ENCODE measurements around the gene HTATSF1.

DNA sequence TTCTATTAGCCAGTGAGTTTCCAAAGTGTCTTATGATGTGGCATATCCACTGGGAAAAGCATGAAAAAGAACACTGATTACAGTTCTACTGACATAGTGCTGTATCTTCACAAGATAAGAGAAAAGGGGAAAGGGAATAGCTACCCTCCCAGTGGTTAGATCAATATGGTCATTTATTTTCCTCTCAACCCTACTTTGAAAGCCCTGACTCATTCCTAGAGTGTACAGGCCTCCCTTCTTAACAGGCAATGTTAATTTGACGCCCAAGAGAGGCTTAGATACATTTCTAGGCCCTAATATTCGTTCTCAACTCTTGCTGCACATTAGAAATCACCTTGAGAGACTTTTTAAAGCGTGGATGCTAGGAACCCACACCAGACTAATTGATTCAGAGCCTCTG lies 30.1 kb upstream of the HTATSF1 start:
- TF ChIP-seq OSR1 (CRISPR knock-in tag; IDR thresholded peaks at IDR 0.05) (no peak), ZNF70 (CRISPR knock-in tag; IDR thresholded peaks at IDR 0.05) (no peak), ZFP30 (CRISPR knock-in tag; IDR thresholded peaks at IDR 0.05) (no peak), SNAI2 (CRISPR knock-in tag; IDR thresholded peaks at IDR 0.05) (no peak), ZNF8 (CRISPR knock-in tag; IDR thresholded peaks at IDR 0.05) (no peak)
- TF ChIP-seq, protein P1, sequence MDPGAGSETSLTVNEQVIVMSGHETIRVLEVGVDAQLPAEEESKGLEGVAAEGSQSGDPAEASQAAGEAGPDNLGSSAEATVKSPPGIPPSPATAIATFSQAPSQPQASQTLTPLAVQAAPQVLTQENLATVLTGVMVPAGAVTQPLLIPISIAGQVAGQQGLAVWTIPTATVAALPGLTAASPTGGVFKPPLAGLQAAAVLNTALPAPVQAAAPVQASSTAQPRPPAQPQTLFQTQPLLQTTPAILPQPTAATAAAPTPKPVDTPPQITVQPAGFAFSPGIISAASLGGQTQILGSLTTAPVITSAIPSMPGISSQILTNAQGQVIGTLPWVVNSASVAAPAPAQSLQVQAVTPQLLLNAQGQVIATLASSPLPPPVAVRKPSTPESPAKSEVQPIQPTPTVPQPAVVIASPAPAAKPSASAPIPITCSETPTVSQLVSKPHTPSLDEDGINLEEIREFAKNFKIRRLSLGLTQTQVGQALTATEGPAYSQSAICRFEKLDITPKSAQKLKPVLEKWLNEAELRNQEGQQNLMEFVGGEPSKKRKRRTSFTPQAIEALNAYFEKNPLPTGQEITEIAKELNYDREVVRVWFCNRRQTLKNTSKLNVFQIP (CRISPR knock-in tag; IDR thresholded peaks at IDR 0.05; ENCODE audit: borderline replicate concordance, low read depth) = no peak
- TF ChIP-seq, protein P2, sequence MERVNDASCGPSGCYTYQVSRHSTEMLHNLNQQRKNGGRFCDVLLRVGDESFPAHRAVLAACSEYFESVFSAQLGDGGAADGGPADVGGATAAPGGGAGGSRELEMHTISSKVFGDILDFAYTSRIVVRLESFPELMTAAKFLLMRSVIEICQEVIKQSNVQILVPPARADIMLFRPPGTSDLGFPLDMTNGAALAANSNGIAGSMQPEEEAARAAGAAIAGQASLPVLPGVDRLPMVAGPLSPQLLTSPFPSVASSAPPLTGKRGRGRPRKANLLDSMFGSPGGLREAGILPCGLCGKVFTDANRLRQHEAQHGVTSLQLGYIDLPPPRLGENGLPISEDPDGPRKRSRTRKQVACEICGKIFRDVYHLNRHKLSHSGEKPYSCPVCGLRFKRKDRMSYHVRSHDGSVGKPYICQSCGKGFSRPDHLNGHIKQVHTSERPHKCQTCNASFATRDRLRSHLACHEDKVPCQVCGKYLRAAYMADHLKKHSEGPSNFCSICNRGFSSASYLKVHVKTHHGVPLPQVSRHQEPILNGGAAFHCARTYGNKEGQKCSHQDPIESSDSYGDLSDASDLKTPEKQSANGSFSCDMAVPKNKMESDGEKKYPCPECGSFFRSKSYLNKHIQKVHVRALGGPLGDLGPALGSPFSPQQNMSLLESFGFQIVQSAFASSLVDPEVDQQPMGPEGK (CRISPR knock-in tag; IDR thresholded peaks at IDR 0.05; ENCODE audit: borderline replicate concordance) = no peak
- TF ChIP-seq, protein P3, sequence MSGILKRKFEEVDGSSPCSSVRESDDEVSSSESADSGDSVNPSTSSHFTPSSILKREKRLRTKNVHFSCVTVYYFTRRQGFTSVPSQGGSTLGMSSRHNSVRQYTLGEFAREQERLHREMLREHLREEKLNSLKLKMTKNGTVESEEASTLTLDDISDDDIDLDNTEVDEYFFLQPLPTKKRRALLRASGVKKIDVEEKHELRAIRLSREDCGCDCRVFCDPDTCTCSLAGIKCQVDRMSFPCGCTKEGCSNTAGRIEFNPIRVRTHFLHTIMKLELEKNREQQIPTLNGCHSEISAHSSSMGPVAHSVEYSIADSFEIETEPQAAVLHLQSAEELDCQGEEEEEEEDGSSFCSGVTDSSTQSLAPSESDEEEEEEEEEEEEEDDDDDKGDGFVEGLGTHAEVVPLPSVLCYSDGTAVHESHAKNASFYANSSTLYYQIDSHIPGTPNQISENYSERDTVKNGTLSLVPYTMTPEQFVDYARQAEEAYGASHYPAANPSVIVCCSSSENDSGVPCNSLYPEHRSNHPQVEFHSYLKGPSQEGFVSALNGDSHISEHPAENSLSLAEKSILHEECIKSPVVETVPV (CRISPR knock-in tag; IDR thresholded peaks at IDR 0.05) = no peak

Measured in SK-N-SH treated with all-trans-retinoic acid at 6 μM for 48 hours (cell line).